Gastrocnemius medialis (tissue), 4 donors: ENCODE measurements around the gene TLDC2. TPM values are rescaled to one million over a fixed set of nuclear protein-coding genes. Genes with fewer than 3 reads are reported as not detected.

Source experiments
- ATAC-seq, 2 donors: fragments of 150-250 bp; one replicate each; pipeline ENCODE4 v1.9.1; 2016
- DNase-seq, 2 donors: peaks; one replicate each; pipeline ENCODE4 v3.0.0-alpha.2; 2019
- H3K27ac ChIP-seq, 4 donors: fragments of 200-600 bp; sonication (generic); 1 replicate in 1 of 4; 2 replicates in 3 of 4; pipeline ENCODE4 v1.5.1; 2016 to 2018; ENCODE audit warnings: mild to moderate bottlenecking in 2 of 4, moderate library complexity in 1 of 4
- H3K27me3 ChIP-seq, 3 donors: fragments of 200-600 bp; sonication (generic) in 2 of 3; 1 replicate in 1 of 3; 2 replicates in 2 of 3; pipeline versions ENCODE4 v1.5.1 to v1.6.0; 2016 to 2019; ENCODE audit warnings: mild to moderate bottlenecking in 1 of 3, moderate library complexity in 1 of 3
- H3K36me3 ChIP-seq, 2 donors: fragments of 200-600 bp; sonication (generic) in 1 of 2; one replicate each; pipeline ENCODE4 v1.5.1; 2017 to 2018
- H3K4me1 ChIP-seq, 2 donors: fragments of 200-600 bp; sonication (generic) in 1 of 2; one replicate each; pipeline ENCODE4 v1.5.1; 2016 to 2017; ENCODE audit warnings: mild to moderate bottlenecking in 2 of 2
- H3K4me3 ChIP-seq, 4 donors: fragments of 200-600 bp; sonication (generic) in 3 of 4; 1 replicate in 1 of 4; 2 replicates in 3 of 4; pipeline ENCODE4 v1.5.1; 2016 to 2019; ENCODE audit warnings: mild to moderate bottlenecking in 2 of 4
- H3K9me3 ChIP-seq, 3 donors: fragments of 200-600 bp; sonication (generic) in 2 of 3; 1 replicate in 1 of 3; 2 replicates in 2 of 3; pipeline ENCODE4 v1.5.1; 2016 to 2019
- CTCF ChIP-seq, 5 experiments: fragments of 450-650 bp in 3 of 5; fragments of 200-600 bp in 2 of 5; sonication (generic) in 2 of 5; IDR thresholded peaks in 4 of 5; conservative IDR thresholded peaks in 1 of 5; 1 replicate in 4 of 5; 2 replicates in 1 of 5; pipeline ENCODE4 v1.5.1; 2016 to 2019; ENCODE audit warnings: antibody characterized with exemption in 5 of 5, mild to moderate bottlenecking in 3 of 5, moderate library complexity in 3 of 5
- POLR2A ChIP-seq, 2 donors: fragments of 450-650 bp; IDR thresholded peaks; one replicate each; pipeline ENCODE4 v1.6.1; 2017; ENCODE audit warnings: antibody characterized with exemption in 2 of 2, mild to moderate bottlenecking in 2 of 2, moderate library complexity in 2 of 2
- in situ Hi-C, 4 donors: fragments of 200-750 bp; cut with MboI; loops; one replicate each; pipeline versions ENCODE4 v1.15.0 to v1.8.0; 2017; ENCODE audit warnings: low sequenced_read_pairs in 4 of 4
- intact Hi-C: fragments of 100-400 bp; cut with DNase I; formaldehyde crosslinking; loops from one replicate; pipeline ENCODE4 v1.15.1; 2023; ENCODE audit warnings: low total_unique reads
- total RNA-seq, 4 donors: library from RNA; depleted of rRNA; stranded (reverse); fragments of >200 nt; gene quantifications; one replicate each; pipeline versions ENCODE4 v1.1.0 to v1.2.3, GENCODE V29; 2016

The TLDC2 gene
- total RNA-seq, 4 donors from 2014 or later: not detected

GRCh38 chr20:36908603-36909002, 32.7 kb downstream of the TLDC2 start:
- in situ Hi-C loops: no loop called here
- Histone ChIP-seq H3K4me3 (no peak overlapping the region), H3K4me1 (no peaks in the 10 kb centered on the region), H3K27ac (no peak overlapping the region), H3K9me3 (no peaks in the 10 kb centered on the region), H3K27me3 (no peaks in the 10 kb centered on the region), H3K36me3 (peaks cover 0 to 65% of the 10 kb centered on the region in 2 donors)
- ATAC-seq (no peak), DNase-seq (no peak)
- TF ChIP-seq POLR2A (IDR thresholded peaks at IDR 0.05) (no peak), CTCF (IDR thresholded peaks at IDR 0.05 in 4 of 5, conservative IDR thresholded peaks at IDR 0.05 in 1 of 5) (no peak)
- intact Hi-C loops: no loop called here

GRCh38 chr20:36916199-36916598, 40.3 kb downstream of the TLDC2 start:
- Histone ChIP-seq H3K9me3 (no peaks in the 10 kb centered on the region), H3K4me1 (no peaks in the 10 kb centered on the region), H3K27ac (no peak overlapping the region), H3K4me3 (no peak overlapping the region), H3K36me3 (peaks cover 0 to 62% of the 10 kb centered on the region in 2 donors), H3K27me3 (no peaks in the 10 kb centered on the region)
- no peak for TF ChIP-seq POLR2A (IDR thresholded peaks at IDR 0.05)
- no peak for TF ChIP-seq CTCF (IDR thresholded peaks at IDR 0.05 in 4 of 5, conservative IDR thresholded peaks at IDR 0.05 in 1 of 5)
- DNase-seq: no peak
- intact Hi-C loops: no loop called here
- in situ Hi-C loops: no loop called here
- ATAC-seq: no peak

- in situ Hi-C loops (no loop called here), intact Hi-C loops (no loop called here)
- no peak for DNase-seq
- ATAC-seq: no peak
- Histone ChIP-seq H3K27me3 (no peaks in the 10 kb centered on the region), H3K4me1 (no peaks in the 10 kb centered on the region), H3K4me3 (no peak overlapping the region), H3K36me3 (peaks cover 0 to 52% of the 10 kb centered on the region in 2 donors), H3K9me3 (no peaks in the 10 kb centered on the region), H3K27ac (no peak overlapping the region)
- TF ChIP-seq CTCF (IDR thresholded peaks at IDR 0.05 in 4 of 5, conservative IDR thresholded peaks at IDR 0.05 in 1 of 5) (no peak), POLR2A (IDR thresholded peaks at IDR 0.05) (no peak)
Observed at GRCh38 chr20:36917240-36917639, 41.3 kb downstream of the TLDC2 start.

GRCh38 chr20:36917943-36918342, 42.0 kb downstream of the TLDC2 start:
- no peaks in the 10 kb centered on the region for H3K4me1 ChIP-seq
- H3K4me3 ChIP-seq: no peak overlapping the region
- intact Hi-C loops: no loop called here
- ATAC-seq: no peak
- DNase-seq: no peak
- no peak overlapping the region for H3K27ac ChIP-seq
- H3K36me3 ChIP-seq: peaks cover 0 to 52% of the 10 kb centered on the region in 2 donors
- no peaks in the 10 kb centered on the region for H3K27me3 ChIP-seq
- TF ChIP-seq CTCF (IDR thresholded peaks at IDR 0.05 in 4 of 5, conservative IDR thresholded peaks at IDR 0.05 in 1 of 5) (no peak), POLR2A (IDR thresholded peaks at IDR 0.05) (no peak)
- no peaks in the 10 kb centered on the region for H3K9me3 ChIP-seq
- in situ Hi-C loops: no loop called here

GRCh38 chr20:36919715-36920333, 43.9 kb downstream of the TLDC2 start:
- Histone ChIP-seq H3K4me1 (no peaks in the 10 kb centered on the region), H3K36me3 (peaks cover 0 to 46% of the 10 kb centered on the region in 2 donors), H3K4me3 (no peak overlapping the region), H3K27ac (no peak overlapping the region), H3K27me3 (no peaks in the 10 kb centered on the region), H3K9me3 (no peaks in the 10 kb centered on the region)
- no peak for ATAC-seq
- no peak for DNase-seq
- intact Hi-C loops: no loop called here
- TF ChIP-seq POLR2A (IDR thresholded peaks at IDR 0.05): no peak
- peak; percentile 57 to 89 (median 70) for TF ChIP-seq CTCF (IDR thresholded peaks at IDR 0.05 in 4 of 5, conservative IDR thresholded peaks at IDR 0.05 in 1 of 5)
- in situ Hi-C loops: no loop called here
